Endothelial cell (in vitro differentiated cells): Measurements from ENCODE around the gene PAGR1. TPM values are rescaled to one million over a fixed set of nuclear protein-coding genes. Genes with fewer than 3 reads are reported as not detected.

Source experiments
- DNase-seq: peaks from one replicate; pipeline ENCODE4 v3.0.0; 2021; ENCODE audit warnings: low spot score
- H3K27ac Mint-ChIP-seq: one replicate; pipeline ENCODE4 v1.8.0; 2021; ENCODE audit warnings: mixed read lengths, inconsistent platforms; ENCODE audit not compliant: unreplicated experiment
- H3K27me3 Mint-ChIP-seq: one replicate; pipeline ENCODE4 v1.8.0; 2021; ENCODE audit warnings: mild to moderate bottlenecking, moderate library complexity, mixed read lengths, inconsistent platforms; ENCODE audit not compliant: unreplicated experiment
- H3K36me3 Mint-ChIP-seq: one replicate; pipeline ENCODE4 v1.8.0; 2021; ENCODE audit warnings: mild to moderate bottlenecking, low read depth, mixed read lengths, inconsistent platforms; ENCODE audit not compliant: unreplicated experiment
- H3K4me1 Mint-ChIP-seq: one replicate; pipeline ENCODE4 v1.8.0; 2021; ENCODE audit warnings: mild to moderate bottlenecking, mixed read lengths, inconsistent platforms; ENCODE audit not compliant: unreplicated experiment
- H3K4me3 Mint-ChIP-seq: one replicate; pipeline ENCODE4 v1.8.0; 2021; ENCODE audit warnings: mild to moderate bottlenecking, mixed read lengths, inconsistent platforms; ENCODE audit not compliant: unreplicated experiment
- H3K9me3 Mint-ChIP-seq: one replicate; pipeline ENCODE4 v1.8.0; 2021; ENCODE audit warnings: mixed read lengths, inconsistent platforms; ENCODE audit not compliant: unreplicated experiment
- CTCF ChIP-seq: fragments of 200-600 bp; sonication (generic); IDR thresholded peaks from one replicate; pipeline ENCODE4 v1.5.0; 2021; ENCODE audit warnings: antibody characterized with exemption; ENCODE audit not compliant: unreplicated experiment
- long read RNA-seq: library from polyadenylated mRNA; unstranded; transcript quantifications from one replicate; pipeline ENCODE4 v2.0.0, GENCODE V29; 2020; ENCODE audit not compliant: unreplicated experiment
- total RNA-seq: library from RNA; stranded (reverse); fragmentation: NEBNext Ultra II Directional; extraction: Animal tissue kit (Norgen Biotek cat#: 25700); gene quantifications from one replicate; pipeline ENCODE4 v1.2.1, GENCODE V29; 2021; ENCODE audit not compliant: unreplicated experiment

PAGR1 gene
- total RNA-seq = 38.6 TPM
- long read RNA-seq, transcript PAGR1-201 (3 exons, 1,702 nt) = major isoform, 58 of 58 reads
- long read RNA-seq, partial matches to known transcripts = 0 of 58 reads
- long read RNA-seq, other reads (novel, unspliced or antisense) = 0 of 58 reads

- peak within 1 kb of the TSS; percentile 70 for H3K27ac Mint-ChIP-seq
- TF ChIP-seq CTCF = peak; percentile 83
- no peaks in the 10 kb centered on the region for H3K9me3 Mint-ChIP-seq
Observed at GRCh38 chr16:29815793-29816693, at the start of gene PAGR1. PAGR1 (plus strand) TSS chr16:29816152; CDS start chr16:29816526, 374 bp downstream.

GRCh38 chr16:29766571-29766970 is 49.4 kb upstream of the PAGR1 start:
- DNase-seq = no peak
- TF ChIP-seq CTCF = no peak
- Mint-ChIP-seq H3K4me1 (no peaks in the 10 kb centered on the region), H3K9me3 (no peaks in the 10 kb centered on the region), H3K27me3 (peaks cover 3% of the 10 kb centered on the region), H3K27ac (no peak overlapping the region), H3K36me3 (no peaks in the 10 kb centered on the region), H3K4me3 (no peak overlapping the region)

More at GRCh38 chr16:29815793-29816693, at the start of gene PAGR1:
- H3K4me1 Mint-ChIP-seq = peaks cover 51% of the 10 kb centered on the region
- peak within 1 kb of the TSS; percentile 95 for H3K4me3 Mint-ChIP-seq
- DNase-seq = peak; percentile 94
- peaks cover 20% of the 10 kb centered on the region for H3K36me3 Mint-ChIP-seq
- peaks cover 23% of the 10 kb centered on the region for H3K27me3 Mint-ChIP-seq

GRCh38 chr16:29767062-29767461 is 48.9 kb upstream of the PAGR1 start:
- H3K9me3 Mint-ChIP-seq = no peaks in the 10 kb centered on the region
- H3K4me3 Mint-ChIP-seq = no peak overlapping the region
- no peak for TF ChIP-seq CTCF
- H3K27me3 Mint-ChIP-seq = peaks cover 4% of the 10 kb centered on the region
- no peak overlapping the region for H3K27ac Mint-ChIP-seq
- DNase-seq = no peak
- no peaks in the 10 kb centered on the region for H3K36me3 Mint-ChIP-seq
- no peaks in the 10 kb centered on the region for H3K4me1 Mint-ChIP-seq

- Mint-ChIP-seq H3K27me3 (peaks cover 5% of the 10 kb centered on the region), H3K4me1 (no peaks in the 10 kb centered on the region), H3K27ac (no peak overlapping the region), H3K9me3 (no peaks in the 10 kb centered on the region), H3K4me3 (no peak overlapping the region), H3K36me3 (no peaks in the 10 kb centered on the region)
- no peak for DNase-seq
- no peak for TF ChIP-seq CTCF
Observed at GRCh38 chr16:29769507-29769906, 46.4 kb upstream of the PAGR1 start.
